Panc1 (cell line): ENCODE results near the gene MPV17L. TPM values are rescaled to one million over a fixed set of nuclear protein-coding genes. Genes with fewer than 3 reads are reported as not detected.

Experiments
- ATAC-seq: fragments of 200-7000 bp; cut with Tn5 transposase; 2 replicates; pipeline ENCODE4 v1.9.1; 2020; ENCODE audit warnings: mild to moderate bottlenecking, moderate library complexity
- BruUV-seq: library from RNA; stranded (reverse); fragments of 400-500 nt; replicated peaks from 2 replicates; lab custom pipeline; 2021; lab: Mats Ljungman, UMichigan
- CTCF ChIA-PET: fragments of 300-600 bp; sonication (Branson Sonifier 250); formaldehyde crosslinking; loops from one replicate; lab custom pipeline; 2022; ENCODE audit warnings: antibody characterized with exemption; lab: Charles Lee
- POLR2A ChIA-PET: fragments of 300-600 bp; sonication (Branson Sonifier 250); formaldehyde crosslinking; loops from one replicate; lab custom pipeline; 2022; ENCODE audit warnings: antibody characterized with exemption; lab: Charles Lee
- DNase-seq: peaks from one replicate; pipeline ENCODE4 v3.0.0-alpha.2; 2010; ENCODE audit warnings: low read depth, low spot score
- H3K27ac ChIP-seq: 2 replicates; pipeline ENCODE4 v1.5.1; 2011; ENCODE audit warnings: mild to moderate bottlenecking, low read length, inconsistent platforms
- H3K27me3 ChIP-seq: fragments of 200-500 bp; sonication (Bioruptor generic); 2 replicates; pipeline ENCODE4 v1.6.0; 2014; ENCODE audit warnings: low read length, inconsistent platforms; ENCODE audit not compliant: control insufficient read depth, insufficient read depth
- H3K36me3 ChIP-seq: fragments of 200-500 bp; sonication (Bioruptor generic); 2 replicates; pipeline ENCODE4 v1.5.1; 2014; ENCODE audit warnings: inconsistent platforms, mild to moderate bottlenecking, low read length, moderate library complexity; ENCODE audit not compliant: control insufficient read depth, insufficient read depth
- H3K4me1 ChIP-seq: 2 replicates; pipeline ENCODE4 v1.5.1; 2011; ENCODE audit warnings: inconsistent platforms, mild to moderate bottlenecking, low read length, moderate library complexity; ENCODE audit not compliant: control insufficient read depth, insufficient read depth
- H3K4me3 ChIP-seq, 2 experiments: 2 replicates each; pipeline ENCODE4 v1.5.1; 2011 to 2012; ENCODE audit warnings: low read depth in 2 of 2, low read length in 2 of 2, mild to moderate bottlenecking in 2 of 2, inconsistent platforms in 1 of 2, moderate library complexity in 1 of 2
- H3K9me3 ChIP-seq: fragments of 200-500 bp; sonication (Bioruptor generic); 2 replicates; pipeline ENCODE4 v1.5.1; 2014; ENCODE audit warnings: low read depth, mild to moderate bottlenecking, inconsistent platforms, low read length, moderate library complexity; ENCODE audit not compliant: control insufficient read depth, insufficient read depth
- CTCF ChIP-seq: fragments of 450-650 bp; IDR thresholded peaks from 2 replicates; pipeline ENCODE4 v1.5.1; 2017; ENCODE audit warnings: mild to moderate bottlenecking
- POLR2AphosphoS5 ChIP-seq: IDR thresholded peaks from 2 replicates; pipeline ENCODE4 v1.6.1; 2012; ENCODE audit warnings: mild to moderate bottlenecking, low read depth, low read length, moderate library complexity
- REST ChIP-seq, 2 experiments: IDR thresholded peaks; 2 replicates each; pipeline ENCODE4 v1.6.1; 2011 to 2012; ENCODE audit warnings: low read depth in 2 of 2, control low read depth in 1 of 2, low read length in 1 of 2, mild to moderate bottlenecking in 1 of 2, moderate library complexity in 1 of 2; ENCODE audit not compliant: insufficient read depth in 1 of 2
- SIN3A ChIP-seq: IDR thresholded peaks from 2 replicates; pipeline ENCODE4 v1.6.1; 2012; ENCODE audit warnings: low read depth, mild to moderate bottlenecking, low read length, moderate library complexity, borderline replicate concordance; ENCODE audit not compliant: insufficient read depth
- TCF7L2 ChIP-seq: IDR thresholded peaks from 2 replicates; pipeline ENCODE4 v1.6.1; 2011; ENCODE audit warnings: mild to moderate bottlenecking, low read depth, low read length, inconsistent platforms
- in situ Hi-C: cut with HindIII; loops from 2 replicates; pipeline ENCODE4 v1.10.0; 2016; ENCODE audit warnings: low sequenced_read_pairs, low pct_unique_long_range_greater_than_20kb
- intact Hi-C: fragments of 100-400 bp; cut with micrococcal nuclease; formaldehyde crosslinking; loops from one replicate; pipeline ENCODE4 v1.10.0; 2022; ENCODE audit not compliant: unreplicated experiment
- total RNA-seq: library from RNA; stranded (reverse); gene quantifications from one replicate; pipeline ENCODE4 v1.2.1, GENCODE V29; 2021; ENCODE audit not compliant: unreplicated experiment

Gene MPV17L
- total RNA-seq, 1 experiment from 2014 or later: 10.4 TPM

GRCh38 chr16:15459791-15460190, 64.2 kb downstream of the MPV17L start:
- TF ChIP-seq REST (IDR thresholded peaks at IDR 0.05; ENCODE audit: insufficient read depth in 1 of 2, low read depth in 2 of 2, low read length in 1 of 2) (no peak), POLR2AphosphoS5 (no peak), TCF7L2 (no peak), SIN3A (no peak), CTCF (no peak)
- DNase-seq (no peak), ATAC-seq (no peak)
- Histone ChIP-seq H3K4me1 (peaks cover 4% of the 10 kb centered on the region; the same call in 1 of the 2 replicates), H3K9me3 (no peaks in the 10 kb centered on the region), H3K27ac (no peak overlapping the region), H3K36me3 (no peaks in the 10 kb centered on the region), H3K4me3 (no peak overlapping the region), H3K27me3 (no peaks in the 10 kb centered on the region)
- in situ Hi-C loops: no loop called here
- POLR2A ChIA-PET: no interaction called here
- BruUV-seq: no TSS peak
- CTCF ChIA-PET: no interaction called here
- intact Hi-C loops: no loop called here

- CTCF ChIA-PET: interaction anchor here (0.7 kb wide), 1 partner anchor 9 kb away, joined by 3 read pairs; no protein-coding TSS in a partner anchor
These were observed 65.0 kb downstream of the MPV17L start for GRCh38 chr16:15460601-15461000.

More at GRCh38 chr16:15460601-15461000, 65.0 kb downstream of the MPV17L start:
- Histone ChIP-seq H3K36me3 (no peaks in the 10 kb centered on the region), H3K4me1 (peaks cover 4% of the 10 kb centered on the region; the same call in 1 of the 2 replicates), H3K27me3 (no peaks in the 10 kb centered on the region), H3K27ac (no peak overlapping the region), H3K9me3 (no peaks in the 10 kb centered on the region), H3K4me3 (no peak overlapping the region)
- no peak for TF ChIP-seq POLR2AphosphoS5
- TF ChIP-seq REST (IDR thresholded peaks at IDR 0.05; ENCODE audit: insufficient read depth in 1 of 2, low read depth in 2 of 2, low read length in 1 of 2): no peak
- TF ChIP-seq CTCF: no peak
- no peak for TF ChIP-seq SIN3A
- no peak for TF ChIP-seq TCF7L2
- no TSS peak for BruUV-seq
- POLR2A ChIA-PET: no interaction called here
- DNase-seq (no peak), ATAC-seq (no peak)
- intact Hi-C loops (no loop called here), in situ Hi-C loops (no loop called here)
